Loucy (cell line): ENCODE results near the gene SH2D6.

Experiments used
- CTCF ChIP-seq: fragments of 200-600 bp; sonication (generic); conservative IDR thresholded peaks from 2 replicates; pipeline ENCODE4 v1.5.1; 2014; ENCODE audit warnings: mild to moderate bottlenecking, antibody characterized with exemption, low read length
- EZH2phosphoT487 ChIP-seq: fragments of 200-600 bp; IDR thresholded peaks from 2 replicates; pipeline ENCODE4 v1.6.1; 2018; ENCODE audit warnings: antibody characterized with exemption, mild to moderate bottlenecking, moderate library complexity, borderline replicate concordance

GRCh38 chr2:85368921-85369320, 49.6 kb upstream of the SH2D6 start:
- no peak for TF ChIP-seq CTCF
- TF ChIP-seq EZH2phosphoT487 = no peak
